ENCODE measurements around the gene USP3. TPM values are rescaled to one million over a fixed set of nuclear protein-coding genes. Genes with fewer than 3 reads are reported as not detected.

The USP3 gene
- total and polyA plus RNA-seq, 2 of the 13 experiments (the other 11 are each of a cell fraction or from before 2014, with no cell fraction given) = 14.3 to 61.2 TPM

DNA sequence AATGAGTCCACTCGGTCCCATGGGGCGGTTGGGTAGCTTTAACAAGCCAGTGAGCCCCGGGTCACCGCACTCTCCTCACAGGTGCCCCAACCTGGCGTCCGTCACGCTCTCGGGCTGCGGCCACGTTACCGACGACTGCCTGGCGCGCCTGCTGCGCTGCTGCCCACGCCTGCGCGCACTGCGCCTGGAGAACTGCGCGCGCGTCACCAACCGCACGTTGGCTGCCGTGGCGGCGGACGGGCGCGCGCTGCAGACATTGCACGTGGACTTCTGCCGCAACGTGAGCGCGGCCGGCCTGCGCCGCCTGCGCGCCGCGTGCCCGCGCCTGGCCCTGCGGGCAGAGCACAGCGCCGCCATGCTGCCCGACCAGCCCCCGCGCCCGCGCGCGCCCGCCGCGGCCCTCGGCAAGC is 96.2 kb downstream of the USP3 start (continued):
- TF ChIP-seq, protein P1, sequence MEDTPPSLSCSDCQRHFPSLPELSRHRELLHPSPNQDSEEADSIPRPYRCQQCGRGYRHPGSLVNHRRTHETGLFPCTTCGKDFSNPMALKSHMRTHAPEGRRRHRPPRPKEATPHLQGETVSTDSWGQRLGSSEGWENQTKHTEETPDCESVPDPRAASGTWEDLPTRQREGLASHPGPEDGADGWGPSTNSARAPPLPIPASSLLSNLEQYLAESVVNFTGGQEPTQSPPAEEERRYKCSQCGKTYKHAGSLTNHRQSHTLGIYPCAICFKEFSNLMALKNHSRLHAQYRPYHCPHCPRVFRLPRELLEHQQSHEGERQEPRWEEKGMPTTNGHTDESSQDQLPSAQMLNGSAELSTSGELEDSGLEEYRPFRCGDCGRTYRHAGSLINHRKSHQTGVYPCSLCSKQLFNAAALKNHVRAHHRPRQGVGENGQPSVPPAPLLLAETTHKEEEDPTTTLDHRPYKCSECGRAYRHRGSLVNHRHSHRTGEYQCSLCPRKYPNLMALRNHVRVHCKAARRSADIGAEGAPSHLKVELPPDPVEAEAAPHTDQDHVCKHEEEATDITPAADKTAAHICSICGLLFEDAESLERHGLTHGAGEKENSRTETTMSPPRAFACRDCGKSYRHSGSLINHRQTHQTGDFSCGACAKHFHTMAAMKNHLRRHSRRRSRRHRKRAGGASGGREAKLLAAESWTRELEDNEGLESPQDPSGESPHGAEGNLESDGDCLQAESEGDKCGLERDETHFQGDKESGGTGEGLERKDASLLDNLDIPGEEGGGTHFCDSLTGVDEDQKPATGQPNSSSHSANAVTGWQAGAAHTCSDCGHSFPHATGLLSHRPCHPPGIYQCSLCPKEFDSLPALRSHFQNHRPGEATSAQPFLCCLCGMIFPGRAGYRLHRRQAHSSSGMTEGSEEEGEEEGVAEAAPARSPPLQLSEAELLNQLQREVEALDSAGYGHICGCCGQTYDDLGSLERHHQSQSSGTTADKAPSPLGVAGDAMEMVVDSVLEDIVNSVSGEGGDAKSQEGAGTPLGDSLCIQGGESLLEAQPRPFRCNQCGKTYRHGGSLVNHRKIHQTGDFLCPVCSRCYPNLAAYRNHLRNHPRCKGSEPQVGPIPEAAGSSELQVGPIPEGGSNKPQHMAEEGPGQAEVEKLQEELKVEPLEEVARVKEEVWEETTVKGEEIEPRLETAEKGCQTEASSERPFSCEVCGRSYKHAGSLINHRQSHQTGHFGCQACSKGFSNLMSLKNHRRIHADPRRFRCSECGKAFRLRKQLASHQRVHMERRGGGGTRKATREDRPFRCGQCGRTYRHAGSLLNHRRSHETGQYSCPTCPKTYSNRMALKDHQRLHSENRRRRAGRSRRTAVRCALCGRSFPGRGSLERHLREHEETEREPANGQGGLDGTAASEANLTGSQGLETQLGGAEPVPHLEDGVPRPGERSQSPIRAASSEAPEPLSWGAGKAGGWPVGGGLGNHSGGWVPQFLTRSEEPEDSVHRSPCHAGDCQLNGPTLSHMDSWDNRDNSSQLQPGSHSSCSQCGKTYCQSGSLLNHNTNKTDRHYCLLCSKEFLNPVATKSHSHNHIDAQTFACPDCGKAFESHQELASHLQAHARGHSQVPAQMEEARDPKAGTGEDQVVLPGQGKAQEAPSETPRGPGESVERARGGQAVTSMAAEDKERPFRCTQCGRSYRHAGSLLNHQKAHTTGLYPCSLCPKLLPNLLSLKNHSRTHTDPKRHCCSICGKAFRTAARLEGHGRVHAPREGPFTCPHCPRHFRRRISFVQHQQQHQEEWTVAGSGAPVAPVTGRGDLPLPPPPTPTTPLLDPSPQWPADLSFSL (CRISPR knock-in tag; IDR thresholded peaks at IDR 0.05) = no peak
- TF ChIP-seq, protein P2, sequence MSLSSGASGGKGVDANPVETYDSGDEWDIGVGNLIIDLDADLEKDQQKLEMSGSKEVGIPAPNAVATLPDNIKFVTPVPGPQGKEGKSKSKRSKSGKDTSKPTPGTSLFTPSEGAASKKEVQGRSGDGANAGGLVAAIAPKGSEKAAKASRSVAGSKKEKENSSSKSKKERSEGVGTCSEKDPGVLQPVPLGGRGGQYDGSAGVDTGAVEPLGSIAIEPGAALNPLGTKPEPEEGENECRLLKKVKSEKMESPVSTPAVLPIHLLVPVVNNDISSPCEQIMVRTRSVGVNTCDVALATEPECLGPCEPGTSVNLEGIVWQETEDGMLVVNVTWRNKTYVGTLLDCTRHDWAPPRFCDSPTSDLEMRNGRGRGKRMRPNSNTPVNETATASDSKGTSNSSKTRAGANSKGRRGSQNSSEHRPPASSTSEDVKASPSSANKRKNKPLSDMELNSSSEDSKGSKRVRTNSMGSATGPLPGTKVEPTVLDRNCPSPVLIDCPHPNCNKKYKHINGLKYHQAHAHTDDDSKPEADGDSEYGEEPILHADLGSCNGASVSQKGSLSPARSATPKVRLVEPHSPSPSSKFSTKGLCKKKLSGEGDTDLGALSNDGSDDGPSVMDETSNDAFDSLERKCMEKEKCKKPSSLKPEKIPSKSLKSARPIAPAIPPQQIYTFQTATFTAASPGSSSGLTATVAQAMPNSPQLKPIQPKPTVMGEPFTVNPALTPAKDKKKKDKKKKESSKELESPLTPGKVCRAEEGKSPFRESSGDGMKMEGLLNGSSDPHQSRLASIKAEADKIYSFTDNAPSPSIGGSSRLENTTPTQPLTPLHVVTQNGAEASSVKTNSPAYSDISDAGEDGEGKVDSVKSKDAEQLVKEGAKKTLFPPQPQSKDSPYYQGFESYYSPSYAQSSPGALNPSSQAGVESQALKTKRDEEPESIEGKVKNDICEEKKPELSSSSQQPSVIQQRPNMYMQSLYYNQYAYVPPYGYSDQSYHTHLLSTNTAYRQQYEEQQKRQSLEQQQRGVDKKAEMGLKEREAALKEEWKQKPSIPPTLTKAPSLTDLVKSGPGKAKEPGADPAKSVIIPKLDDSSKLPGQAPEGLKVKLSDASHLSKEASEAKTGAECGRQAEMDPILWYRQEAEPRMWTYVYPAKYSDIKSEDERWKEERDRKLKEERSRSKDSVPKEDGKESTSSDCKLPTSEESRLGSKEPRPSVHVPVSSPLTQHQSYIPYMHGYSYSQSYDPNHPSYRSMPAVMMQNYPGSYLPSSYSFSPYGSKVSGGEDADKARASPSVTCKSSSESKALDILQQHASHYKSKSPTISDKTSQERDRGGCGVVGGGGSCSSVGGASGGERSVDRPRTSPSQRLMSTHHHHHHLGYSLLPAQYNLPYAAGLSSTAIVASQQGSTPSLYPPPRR (CRISPR knock-in tag; IDR thresholded peaks at IDR 0.05; ENCODE audit: borderline replicate concordance) = peak; percentile 67
- TF ChIP-seq, protein P3, sequence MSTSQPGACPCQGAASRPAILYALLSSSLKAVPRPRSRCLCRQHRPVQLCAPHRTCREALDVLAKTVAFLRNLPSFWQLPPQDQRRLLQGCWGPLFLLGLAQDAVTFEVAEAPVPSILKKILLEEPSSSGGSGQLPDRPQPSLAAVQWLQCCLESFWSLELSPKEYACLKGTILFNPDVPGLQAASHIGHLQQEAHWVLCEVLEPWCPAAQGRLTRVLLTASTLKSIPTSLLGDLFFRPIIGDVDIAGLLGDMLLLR (CRISPR knock-in tag; IDR thresholded peaks at IDR 0.05) = peak; percentile 58; the same call in 1 of the 2 replicates
- TF ChIP-seq, protein P4, sequence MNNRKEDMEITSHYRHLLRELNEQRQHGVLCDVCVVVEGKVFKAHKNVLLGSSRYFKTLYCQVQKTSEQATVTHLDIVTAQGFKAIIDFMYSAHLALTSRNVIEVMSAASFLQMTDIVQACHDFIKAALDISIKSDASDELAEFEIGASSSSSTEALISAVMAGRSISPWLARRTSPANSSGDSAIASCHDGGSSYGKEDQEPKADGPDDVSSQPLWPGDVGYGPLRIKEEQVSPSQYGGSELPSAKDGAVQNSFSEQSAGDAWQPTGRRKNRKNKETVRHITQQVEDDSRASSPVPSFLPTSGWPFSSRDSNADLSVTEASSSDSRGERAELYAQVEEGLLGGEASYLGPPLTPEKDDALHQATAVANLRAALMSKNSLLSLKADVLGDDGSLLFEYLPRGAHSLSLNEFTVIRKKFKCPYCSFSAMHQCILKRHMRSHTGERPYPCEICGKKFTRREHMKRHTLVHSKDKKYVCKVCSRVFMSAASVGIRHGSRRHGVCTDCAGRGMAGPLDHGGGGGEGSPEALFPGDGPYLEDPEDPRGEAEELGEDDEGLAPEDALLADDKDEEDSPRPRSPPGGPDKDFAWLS (CRISPR knock-in tag; IDR thresholded peaks at IDR 0.05; ENCODE audit: borderline replicate concordance) = no peak
- TF ChIP-seq ZNF33B (CRISPR knock-in tag; IDR thresholded peaks at IDR 0.05) (no peak), MTF1 (CRISPR knock-in tag; IDR thresholded peaks at IDR 0.05) (peak; percentile 86; the same call in 1 of the 2 replicates), MATR3 (CRISPR knock-in tag; IDR thresholded peaks at IDR 0.05) (no peak), TMF1 (CRISPR knock-in tag; IDR thresholded peaks at IDR 0.05; ENCODE audit: low read depth) (peak; percentile 74; the same call in 1 of the 2 replicates), SIX1 (CRISPR knock-in tag; IDR thresholded peaks at IDR 0.05; ENCODE audit: borderline replicate concordance) (no peak), CBX2 (IDR thresholded peaks at IDR 0.05; ENCODE audit: low read depth, low read length) (no peak), CBX2 (CRISPR knock-in tag; IDR thresholded peaks at IDR 0.05; ENCODE audit: low read depth) (no peak), CC2D1A (CRISPR knock-in tag; IDR thresholded peaks at IDR 0.05) (no peak)
- TF ChIP-seq, protein P5, sequence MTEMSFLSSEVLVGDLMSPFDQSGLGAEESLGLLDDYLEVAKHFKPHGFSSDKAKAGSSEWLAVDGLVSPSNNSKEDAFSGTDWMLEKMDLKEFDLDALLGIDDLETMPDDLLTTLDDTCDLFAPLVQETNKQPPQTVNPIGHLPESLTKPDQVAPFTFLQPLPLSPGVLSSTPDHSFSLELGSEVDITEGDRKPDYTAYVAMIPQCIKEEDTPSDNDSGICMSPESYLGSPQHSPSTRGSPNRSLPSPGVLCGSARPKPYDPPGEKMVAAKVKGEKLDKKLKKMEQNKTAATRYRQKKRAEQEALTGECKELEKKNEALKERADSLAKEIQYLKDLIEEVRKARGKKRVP (CRISPR knock-in tag; IDR thresholded peaks at IDR 0.05) = peak in 1 of 2 experiments; percentile 36; a peak in 1 of 4 replicates
- TF ChIP-seq, protein P6, sequence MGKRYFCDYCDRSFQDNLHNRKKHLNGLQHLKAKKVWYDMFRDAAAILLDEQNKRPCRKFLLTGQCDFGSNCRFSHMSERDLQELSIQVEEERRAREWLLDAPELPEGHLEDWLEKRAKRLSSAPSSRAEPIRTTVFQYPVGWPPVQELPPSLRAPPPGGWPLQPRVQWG (CRISPR knock-in tag; IDR thresholded peaks at IDR 0.05; ENCODE audit: borderline replicate concordance, low read depth) = no peak

All from HepG2 (cell line).